ENCODE results near the gene PAN3.

The PAN3 gene

GRCh38 chr13:28177877-28178276 lies 39.5 kb downstream of the PAN3 start:
- Histone ChIP-seq H3K27ac (ENCODE audit: low read depth, low read length, poor library complexity, severe bottlenecking) (no peak overlapping the region), H3K4me2 (ENCODE audit: low read length) (no peak overlapping the region), H3K9me3 (ENCODE audit: low read length) (no peaks in the 10 kb centered on the region), H3K36me3 (ENCODE audit: insufficient read depth, low read length) (peaks cover 24% of the 10 kb centered on the region), H2AFZ (ENCODE audit: low read length) (no peak overlapping the region), H3K4me1 (ENCODE audit: insufficient read depth, low read length, severe bottlenecking) (no peaks in the 10 kb centered on the region), H3K4me3 (ENCODE audit: low read depth, low read length, poor library complexity, severe bottlenecking) (no peak overlapping the region), H4K20me1 (ENCODE audit: insufficient read depth, low read length) (no peaks in the 10 kb centered on the region), H3K9ac (ENCODE audit: low read length) (no peak overlapping the region), H3K9me2 (ENCODE audit: low read depth, low read length) (no peaks in the 10 kb centered on the region), H3F3A (ENCODE audit: insufficient read depth, low read length) (no peaks in the 10 kb centered on the region), H3K79me2 (ENCODE audit: insufficient read depth, low read length) (no peaks in the 10 kb centered on the region), H3K27me3 (ENCODE audit: insufficient read depth, low read length) (no peaks in the 10 kb centered on the region)
- TF ChIP-seq CTCF (IDR thresholded peaks at IDR 0.05; ENCODE audit: low read length) (no peak), EZH2 (IDR thresholded peaks at IDR 0.05; ENCODE audit: borderline replicate concordance, low read length) (no peak)

DNA sequence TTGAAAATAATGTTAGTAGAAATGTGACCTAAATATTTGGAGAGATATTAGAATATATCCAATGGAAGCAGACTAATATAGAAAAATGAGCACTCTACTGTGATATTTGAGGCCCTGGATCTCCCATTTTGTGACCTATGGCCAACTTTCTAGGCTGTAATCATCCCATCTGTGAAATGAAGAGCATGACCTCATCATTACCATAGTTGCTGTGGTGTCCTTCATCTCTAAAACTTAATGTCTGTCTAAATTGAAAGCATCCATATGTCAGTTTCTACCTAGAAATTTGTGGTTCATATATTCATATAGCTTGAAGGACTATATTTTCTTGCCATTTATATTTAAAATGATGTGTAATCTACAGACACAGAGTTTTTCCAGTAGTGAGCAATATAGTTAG lies 41.6 kb downstream of the PAN3 start:
- H3K36me3 ChIP-seq (ENCODE audit: insufficient read depth, low read length), result peaks cover 22% of the 10 kb centered on the region
- no peaks in the 10 kb centered on the region for H3K9me2 ChIP-seq (ENCODE audit: low read depth, low read length)
- no peak overlapping the region for H3K9ac ChIP-seq (ENCODE audit: low read length)
- no peak overlapping the region for H3K4me2 ChIP-seq (ENCODE audit: low read length)
- TF ChIP-seq CTCF (IDR thresholded peaks at IDR 0.05; ENCODE audit: low read length) (no peak), EZH2 (IDR thresholded peaks at IDR 0.05; ENCODE audit: borderline replicate concordance, low read length) (no peak)
- H3K9me3 ChIP-seq (ENCODE audit: low read length), result no peaks in the 10 kb centered on the region
- H3F3A ChIP-seq (ENCODE audit: insufficient read depth, low read length), result no peaks in the 10 kb centered on the region
- H3K4me1 ChIP-seq (ENCODE audit: insufficient read depth, low read length, severe bottlenecking), result no peaks in the 10 kb centered on the region
- H2AFZ ChIP-seq (ENCODE audit: low read length), result no peak overlapping the region
- H3K4me3 ChIP-seq (ENCODE audit: low read depth, low read length, poor library complexity, severe bottlenecking), result no peak overlapping the region
- no peak overlapping the region for H3K27ac ChIP-seq (ENCODE audit: low read depth, low read length, poor library complexity, severe bottlenecking)
- no peaks in the 10 kb centered on the region for H3K79me2 ChIP-seq (ENCODE audit: insufficient read depth, low read length)
- H3K27me3 ChIP-seq (ENCODE audit: insufficient read depth, low read length), result no peaks in the 10 kb centered on the region
- H4K20me1 ChIP-seq (ENCODE audit: insufficient read depth, low read length), result no peaks in the 10 kb centered on the region

- H3K27me3 ChIP-seq (ENCODE audit: insufficient read depth, low read length), result no peaks in the 10 kb centered on the region
- no peaks in the 10 kb centered on the region for H3K9me3 ChIP-seq (ENCODE audit: low read length)
- no peaks in the 10 kb centered on the region for H3K9me2 ChIP-seq (ENCODE audit: low read depth, low read length)
- no peaks in the 10 kb centered on the region for H4K20me1 ChIP-seq (ENCODE audit: insufficient read depth, low read length)
- H3K4me3 ChIP-seq (ENCODE audit: low read depth, low read length, poor library complexity, severe bottlenecking), result no peak overlapping the region
- no peak overlapping the region for H2AFZ ChIP-seq (ENCODE audit: low read length)
- no peaks in the 10 kb centered on the region for H3F3A ChIP-seq (ENCODE audit: insufficient read depth, low read length)
- TF ChIP-seq EZH2 (IDR thresholded peaks at IDR 0.05; ENCODE audit: borderline replicate concordance, low read length) (no peak), CTCF (IDR thresholded peaks at IDR 0.05; ENCODE audit: low read length) (no peak)
- peaks cover 12% of the 10 kb centered on the region for H3K36me3 ChIP-seq (ENCODE audit: insufficient read depth, low read length)
- H3K27ac ChIP-seq (ENCODE audit: low read depth, low read length, poor library complexity, severe bottlenecking), result no peak overlapping the region
- no peaks in the 10 kb centered on the region for H3K4me1 ChIP-seq (ENCODE audit: insufficient read depth, low read length, severe bottlenecking)
- H3K9ac ChIP-seq (ENCODE audit: low read length), result no peak overlapping the region
- H3K4me2 ChIP-seq (ENCODE audit: low read length), result no peak overlapping the region
- H3K79me2 ChIP-seq (ENCODE audit: insufficient read depth, low read length), result no peaks in the 10 kb centered on the region
These were observed 43.1 kb downstream of the PAN3 start for GRCh38 chr13:28181413-28181812.

Measured in OCI-LY1 (cell line).